Neutrophil (primary cell): ENCODE data around the gene PLD1.

Source experiments
- H3K27ac ChIP-seq: fragments of 200-600 bp; sonication (generic); 2 replicates; pipeline ENCODE4 v1.5.1; 2016; ENCODE audit warnings: mild to moderate bottlenecking, moderate library complexity
- H3K27me3 ChIP-seq: fragments of 200-600 bp; sonication (generic); 2 replicates; pipeline ENCODE4 v1.6.0; 2016; ENCODE audit warnings: mild to moderate bottlenecking
- H3K36me3 ChIP-seq: fragments of 200-600 bp; sonication (generic); 2 replicates; pipeline ENCODE4 v1.5.1; 2017
- H3K4me1 ChIP-seq, 2 experiments: fragments of 200-600 bp in 1 of 2; sonication (generic) in 1 of 2; 1 replicate in 1 of 2; 2 replicates in 1 of 2; pipeline versions ENCODE4 v1.5.1 to v1.6.1; 2013 to 2016; ENCODE audit warnings: low read depth in 1 of 2, low read length in 1 of 2, mild to moderate bottlenecking in 1 of 2, moderate library complexity in 1 of 2; ENCODE audit not compliant: control insufficient read depth in 1 of 2, insufficient read depth in 1 of 2
- H3K4me3 ChIP-seq, 2 experiments: fragments of 200-600 bp in 1 of 2; sonication (generic) in 1 of 2; 1 replicate in 1 of 2; 2 replicates in 1 of 2; pipeline ENCODE4 v1.5.1; 2013 to 2016; ENCODE audit warnings: low read depth in 1 of 2, low read length in 1 of 2, mild to moderate bottlenecking in 1 of 2, moderate library complexity in 1 of 2
- H3K9me3 ChIP-seq: fragments of 200-600 bp; sonication (generic); 2 replicates; pipeline ENCODE4 v1.5.1; 2016
- TF ChIP-seq, protein P1 (sequence below): fragments of 200-600 bp; sonication (generic); IDR thresholded peaks from 2 replicates; pipeline ENCODE4 v1.5.1; 2016; ENCODE audit warnings: antibody characterized with exemption

The PLD1 gene

DNA sequence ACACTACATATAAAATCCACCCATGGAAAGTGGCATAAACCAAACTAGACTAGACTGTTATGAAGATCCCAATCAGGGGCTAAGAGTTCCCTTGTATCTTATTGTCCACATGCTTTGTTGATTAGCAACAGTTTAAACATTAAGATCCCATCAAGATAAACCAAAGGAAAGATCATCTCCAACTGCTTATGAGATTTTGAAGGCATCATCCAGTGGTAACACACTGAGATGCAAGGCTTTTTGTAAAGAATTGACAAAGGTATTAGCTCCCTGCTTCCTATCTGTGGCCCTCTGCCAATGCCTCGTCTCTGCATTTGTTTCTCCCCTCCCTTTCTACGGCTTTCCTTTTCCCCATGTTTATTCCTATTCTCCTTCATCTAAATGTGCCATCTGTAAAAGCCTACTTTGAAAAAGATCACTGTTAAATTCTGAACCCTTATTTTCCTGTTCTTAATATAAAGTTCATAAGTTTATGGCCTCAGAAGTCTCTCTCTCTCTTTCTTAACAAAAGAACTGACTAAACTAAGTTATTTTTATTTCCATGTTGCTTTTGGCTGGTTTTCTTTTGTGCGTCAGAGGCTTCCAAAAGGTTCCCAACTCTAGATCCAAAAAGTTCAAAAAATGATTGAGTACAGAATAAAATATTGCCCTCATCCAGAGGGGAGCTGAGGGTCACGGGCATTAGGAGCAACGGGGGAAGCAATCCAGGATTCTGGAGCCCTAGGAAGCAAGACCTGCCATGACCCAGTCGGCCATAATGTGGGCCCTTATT, 5.5 kb downstream of the PLD1 start:
- TF ChIP-seq, protein P1, sequence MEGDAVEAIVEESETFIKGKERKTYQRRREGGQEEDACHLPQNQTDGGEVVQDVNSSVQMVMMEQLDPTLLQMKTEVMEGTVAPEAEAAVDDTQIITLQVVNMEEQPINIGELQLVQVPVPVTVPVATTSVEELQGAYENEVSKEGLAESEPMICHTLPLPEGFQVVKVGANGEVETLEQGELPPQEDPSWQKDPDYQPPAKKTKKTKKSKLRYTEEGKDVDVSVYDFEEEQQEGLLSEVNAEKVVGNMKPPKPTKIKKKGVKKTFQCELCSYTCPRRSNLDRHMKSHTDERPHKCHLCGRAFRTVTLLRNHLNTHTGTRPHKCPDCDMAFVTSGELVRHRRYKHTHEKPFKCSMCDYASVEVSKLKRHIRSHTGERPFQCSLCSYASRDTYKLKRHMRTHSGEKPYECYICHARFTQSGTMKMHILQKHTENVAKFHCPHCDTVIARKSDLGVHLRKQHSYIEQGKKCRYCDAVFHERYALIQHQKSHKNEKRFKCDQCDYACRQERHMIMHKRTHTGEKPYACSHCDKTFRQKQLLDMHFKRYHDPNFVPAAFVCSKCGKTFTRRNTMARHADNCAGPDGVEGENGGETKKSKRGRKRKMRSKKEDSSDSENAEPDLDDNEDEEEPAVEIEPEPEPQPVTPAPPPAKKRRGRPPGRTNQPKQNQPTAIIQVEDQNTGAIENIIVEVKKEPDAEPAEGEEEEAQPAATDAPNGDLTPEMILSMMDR, result no peak
- Histone ChIP-seq H3K9me3 (no peaks in the 10 kb centered on the region), H3K4me1 (peaks cover 68 to 84% of the 10 kb centered on the region in 2 experiments), H3K4me3 (no peak overlapping the region), H3K36me3 (no peaks in the 10 kb centered on the region), H3K27me3 (no peaks in the 10 kb centered on the region), H3K27ac (peak overlapping the region; percentile 68)

DNA sequence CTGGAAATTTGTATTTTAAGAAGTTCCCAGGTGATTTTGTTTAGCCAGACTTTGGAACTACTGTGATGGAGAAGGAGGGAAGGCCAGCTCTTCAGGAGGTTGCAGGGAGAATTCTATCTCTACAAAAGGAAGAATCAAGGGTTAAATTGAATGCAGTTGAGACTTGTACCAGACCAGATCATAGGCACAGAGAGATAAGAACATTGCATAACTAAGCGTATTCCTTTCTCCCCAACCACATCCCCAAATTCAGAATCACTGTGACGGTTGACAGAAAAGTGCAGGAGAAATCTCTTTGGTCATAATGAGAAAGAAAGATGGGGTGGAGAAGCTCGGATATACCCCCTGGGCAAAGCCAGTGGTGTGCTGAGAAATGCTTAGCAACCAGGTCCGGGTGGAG, 7.2 kb downstream of the PLD1 start:
- Histone ChIP-seq H3K4me1 (peaks cover 56 to 73% of the 10 kb centered on the region in 2 experiments), H3K36me3 (no peaks in the 10 kb centered on the region), H3K27me3 (no peaks in the 10 kb centered on the region), H3K9me3 (no peaks in the 10 kb centered on the region), H3K4me3 (no peak overlapping the region), H3K27ac (peak overlapping the region; percentile 23)
- TF ChIP-seq, protein P1, result no peak

DNA sequence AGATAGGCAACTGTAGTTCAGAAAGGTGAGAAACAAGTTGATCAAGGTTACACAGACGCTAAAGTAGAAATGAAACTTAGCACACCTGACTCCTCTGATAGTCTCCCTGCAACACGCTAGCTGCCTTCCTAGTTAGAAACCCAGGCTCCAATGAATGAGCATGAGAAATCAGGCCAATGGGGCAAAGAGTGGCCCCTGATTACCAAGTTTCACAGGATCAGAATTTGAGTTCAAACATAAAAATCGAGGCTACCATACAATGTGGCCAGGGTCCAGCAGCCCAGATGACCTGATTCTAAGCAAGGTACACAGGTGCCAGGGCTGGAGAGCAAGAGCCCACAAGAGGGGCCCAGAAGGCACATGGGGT, 7.7 kb downstream of the PLD1 start:
- no peaks in the 10 kb centered on the region for H3K9me3 ChIP-seq
- TF ChIP-seq, protein P1, result no peak
- peak overlapping the region; percentile 23 for H3K27ac ChIP-seq
- no peak overlapping the region for H3K4me3 ChIP-seq
- peaks cover 54 to 68% of the 10 kb centered on the region in 2 experiments for H3K4me1 ChIP-seq
- no peaks in the 10 kb centered on the region for H3K36me3 ChIP-seq
- H3K27me3 ChIP-seq, result no peaks in the 10 kb centered on the region

DNA sequence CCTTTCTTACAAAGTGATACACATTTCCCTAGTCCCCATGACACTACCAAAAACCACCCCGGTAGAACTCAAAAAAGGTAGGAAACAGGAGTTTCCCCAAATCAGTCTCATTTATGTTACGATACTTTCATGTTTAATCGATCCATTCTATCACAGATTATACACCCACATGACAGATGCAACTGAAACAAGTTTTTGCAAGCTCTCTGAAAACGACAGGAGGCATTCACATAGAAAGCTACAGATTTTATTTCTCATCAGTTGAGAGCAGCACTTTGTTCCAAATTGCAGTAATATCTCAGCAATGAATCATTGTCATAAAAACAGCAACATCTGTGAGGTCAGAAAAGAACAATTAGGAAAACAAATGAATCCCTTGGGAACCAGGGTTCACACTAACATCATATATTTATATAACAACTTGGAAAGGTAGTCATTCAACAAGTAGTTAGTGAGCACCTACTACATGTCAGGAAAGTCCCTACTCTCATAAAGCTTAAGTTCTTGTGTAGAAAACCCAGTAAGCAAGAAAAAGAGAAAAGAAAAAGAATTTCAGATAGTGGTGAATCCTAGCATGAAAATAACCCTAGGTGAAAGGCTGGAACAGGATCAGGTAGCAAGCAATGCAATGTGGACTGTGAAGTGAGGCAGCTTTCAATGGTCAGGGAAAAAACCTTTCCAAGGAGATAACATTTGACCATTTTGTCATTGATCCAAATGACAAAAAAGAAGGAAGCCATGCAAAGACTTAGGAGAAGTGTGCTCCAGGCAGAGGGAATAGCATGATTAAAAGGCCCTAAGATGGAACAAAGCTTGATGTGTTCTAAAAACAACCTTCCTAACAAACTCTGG, 8.3 kb downstream of the PLD1 start:
- no peak overlapping the region for H3K4me3 ChIP-seq
- H3K36me3 ChIP-seq, result no peaks in the 10 kb centered on the region
- peak overlapping the region; percentile 47 for H3K27ac ChIP-seq
- H3K9me3 ChIP-seq, result no peaks in the 10 kb centered on the region
- H3K27me3 ChIP-seq, result no peaks in the 10 kb centered on the region
- H3K4me1 ChIP-seq, result peaks cover 54 to 66% of the 10 kb centered on the region in 2 experiments
- TF ChIP-seq, protein P1, result no peak

DNA sequence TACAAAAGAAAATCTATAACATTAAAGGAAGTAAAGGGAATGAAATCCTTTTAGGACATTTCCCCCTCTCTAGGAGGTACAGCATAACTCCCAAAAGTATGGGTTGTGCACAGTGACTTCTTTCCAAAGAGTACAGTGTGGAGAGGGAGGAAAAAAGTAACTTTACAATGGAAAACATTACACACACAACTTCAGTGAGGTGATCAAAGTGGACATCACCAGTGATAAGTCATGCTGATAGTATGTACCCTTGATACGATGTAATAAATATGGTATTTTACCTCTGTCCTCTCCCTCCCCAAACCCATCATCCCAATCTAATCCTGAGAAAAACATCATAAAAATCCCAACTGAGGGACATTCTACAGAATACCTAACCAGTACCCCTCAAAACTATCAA, 10.8 kb downstream of the PLD1 start:
- H3K4me3 ChIP-seq, result no peak overlapping the region
- H3K27me3 ChIP-seq, result no peaks in the 10 kb centered on the region
- TF ChIP-seq, protein P1, result no peak
- H3K36me3 ChIP-seq, result no peaks in the 10 kb centered on the region
- H3K9me3 ChIP-seq, result no peaks in the 10 kb centered on the region
- no peak overlapping the region for H3K27ac ChIP-seq
- H3K4me1 ChIP-seq, result peaks cover 34 to 42% of the 10 kb centered on the region in 2 experiments
